Suprapubic skin (tissue), 4 donors: Measurements from ENCODE around the gene OLR1. TPM values are rescaled to one million over a fixed set of nuclear protein-coding genes. Genes with fewer than 3 reads are reported as not detected.

Experiments
- DNase-seq, 2 donors: peaks; one replicate each; pipeline ENCODE4 v3.0.0-alpha.2; 2019; ENCODE audit warnings: low spot score in 2 of 2
- H3K27ac ChIP-seq: fragments of 200-600 bp; sonication (generic); one replicate; pipeline ENCODE4 v1.5.1; 2019
- H3K27me3 ChIP-seq: fragments of 200-600 bp; sonication (generic); one replicate; pipeline ENCODE4 v1.5.1; 2019
- H3K36me3 ChIP-seq: fragments of 200-600 bp; sonication (generic); one replicate; pipeline ENCODE4 v1.5.1; 2019
- H3K4me1 ChIP-seq: fragments of 200-600 bp; sonication (generic); one replicate; pipeline ENCODE4 v1.5.1; 2019
- H3K4me3 ChIP-seq: fragments of 200-600 bp; sonication (generic); one replicate; pipeline ENCODE4 v1.5.1; 2019; ENCODE audit warnings: mild to moderate bottlenecking
- H3K9me3 ChIP-seq: fragments of 200-600 bp; sonication (generic); one replicate; pipeline ENCODE4 v1.5.1; 2019
- EP300 ChIP-seq: sonication (generic); formaldehyde crosslinking; IDR thresholded peaks from one replicate; pipeline ENCODE4 v1.6.1; 2017; ENCODE audit warnings: antibody characterized with exemption
- POLR2A ChIP-seq, 2 donors: fragments of 450-650 bp; IDR thresholded peaks; one replicate each; pipeline ENCODE4 v1.6.1; 2017; ENCODE audit warnings: antibody characterized with exemption in 2 of 2, mild to moderate bottlenecking in 2 of 2, moderate library complexity in 2 of 2
- POLR2AphosphoS5 ChIP-seq, 3 donors: sonication (generic); formaldehyde crosslinking; IDR thresholded peaks; one replicate each; pipeline ENCODE4 v1.6.1; 2017; ENCODE audit warnings: antibody characterized with exemption in 3 of 3
- WGBS: methylation state at CpG from one replicate; pipeline ENCODE4 v1.1.5; 2018; 5-methylcytosine and 5-hydroxymethylcytosine counted together
- total RNA-seq, 4 donors: library from RNA; depleted of rRNA; stranded (reverse); fragments of >200 nt; gene quantifications; one replicate each; pipeline ENCODE4 v1.1.0, GENCODE V29; 2016
- TF ChIP-seq, protein P1 (sequence below), 2 donors: fragments of 200-600 bp in 1 of 2; fragments of 450-650 bp in 1 of 2; sonication (generic) in 1 of 2; IDR thresholded peaks; one replicate each; pipeline ENCODE4 v1.5.1; 2016 to 2019; ENCODE audit warnings: antibody characterized with exemption in 2 of 2, mild to moderate bottlenecking in 1 of 2, moderate library complexity in 1 of 2

OLR1 gene
- total RNA-seq, 4 donors from 2014 or later: not detected

GRCh38 chr12:10182354-10183049, 10.6 kb upstream of the OLR1 start:
- no peak overlapping the region for H3K4me3 ChIP-seq
- peaks cover 12% of the 10 kb centered on the region for H3K4me1 ChIP-seq
- peaks cover 4% of the 10 kb centered on the region for H3K27me3 ChIP-seq
- H3K27ac ChIP-seq: no peak overlapping the region
- WGBS: 47% methylated on average over 5 of the region's 5 CpGs
- H3K9me3 ChIP-seq: no peaks in the 10 kb centered on the region
- TF ChIP-seq POLR2A (IDR thresholded peaks at IDR 0.05): no peak
- TF ChIP-seq, protein P1, sequence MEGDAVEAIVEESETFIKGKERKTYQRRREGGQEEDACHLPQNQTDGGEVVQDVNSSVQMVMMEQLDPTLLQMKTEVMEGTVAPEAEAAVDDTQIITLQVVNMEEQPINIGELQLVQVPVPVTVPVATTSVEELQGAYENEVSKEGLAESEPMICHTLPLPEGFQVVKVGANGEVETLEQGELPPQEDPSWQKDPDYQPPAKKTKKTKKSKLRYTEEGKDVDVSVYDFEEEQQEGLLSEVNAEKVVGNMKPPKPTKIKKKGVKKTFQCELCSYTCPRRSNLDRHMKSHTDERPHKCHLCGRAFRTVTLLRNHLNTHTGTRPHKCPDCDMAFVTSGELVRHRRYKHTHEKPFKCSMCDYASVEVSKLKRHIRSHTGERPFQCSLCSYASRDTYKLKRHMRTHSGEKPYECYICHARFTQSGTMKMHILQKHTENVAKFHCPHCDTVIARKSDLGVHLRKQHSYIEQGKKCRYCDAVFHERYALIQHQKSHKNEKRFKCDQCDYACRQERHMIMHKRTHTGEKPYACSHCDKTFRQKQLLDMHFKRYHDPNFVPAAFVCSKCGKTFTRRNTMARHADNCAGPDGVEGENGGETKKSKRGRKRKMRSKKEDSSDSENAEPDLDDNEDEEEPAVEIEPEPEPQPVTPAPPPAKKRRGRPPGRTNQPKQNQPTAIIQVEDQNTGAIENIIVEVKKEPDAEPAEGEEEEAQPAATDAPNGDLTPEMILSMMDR (IDR thresholded peaks at IDR 0.05): no peak
- TF ChIP-seq POLR2AphosphoS5 (IDR thresholded peaks at IDR 0.05): no peak
- no peak for TF ChIP-seq EP300
- DNase-seq: no peak
- no peaks in the 10 kb centered on the region for H3K36me3 ChIP-seq

DNA sequence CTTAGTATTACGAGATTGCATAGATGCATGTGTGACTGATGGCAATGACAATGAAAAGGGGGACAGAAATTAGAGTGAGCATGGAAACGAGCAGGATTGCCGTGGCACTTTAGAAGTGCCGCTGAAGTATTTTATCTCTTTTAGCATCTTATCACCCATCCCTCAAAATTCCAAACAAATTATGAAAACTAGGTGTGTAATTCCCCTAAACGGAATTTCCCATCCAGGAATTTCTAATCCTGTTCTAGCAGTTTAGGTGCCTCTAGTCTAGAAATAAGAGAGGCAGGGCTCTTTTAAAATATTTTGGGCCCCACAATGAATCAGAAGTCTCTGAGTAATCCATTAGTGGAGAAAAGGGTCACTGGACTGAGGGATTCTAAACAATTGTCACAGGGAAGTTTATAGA, 7.8 kb upstream of the OLR1 start:
- TF ChIP-seq POLR2AphosphoS5 (IDR thresholded peaks at IDR 0.05) (no peak), POLR2A (IDR thresholded peaks at IDR 0.05) (no peak), EP300 (no peak)
- TF ChIP-seq, protein P1 (IDR thresholded peaks at IDR 0.05): no peak
- Histone ChIP-seq H3K9me3 (no peaks in the 10 kb centered on the region), H3K36me3 (no peaks in the 10 kb centered on the region), H3K4me1 (peaks cover 14% of the 10 kb centered on the region), H3K27me3 (peaks cover 4% of the 10 kb centered on the region), H3K4me3 (no peak overlapping the region), H3K27ac (no peak overlapping the region)
- 52% methylated on average over 5 of the region's 5 CpGs for WGBS
- no peak for DNase-seq

- Histone ChIP-seq H3K36me3 (no peaks in the 10 kb centered on the region), H3K9me3 (no peaks in the 10 kb centered on the region), H3K4me3 (no peak within 1 kb of the TSS), H3K27ac (no peak within 1 kb of the TSS), H3K27me3 (peaks cover 4% of the 10 kb centered on the region), H3K4me1 (peaks cover 11% of the 10 kb centered on the region)
- WGBS: 83% methylated on average over 4 of the region's 4 CpGs
- TF ChIP-seq POLR2A (IDR thresholded peaks at IDR 0.05): no peak
- no peak for TF ChIP-seq POLR2AphosphoS5 (IDR thresholded peaks at IDR 0.05)
- TF ChIP-seq, protein P1 (IDR thresholded peaks at IDR 0.05): no peak
- TF ChIP-seq EP300: no peak
- no peak for DNase-seq
Measured at GRCh38 chr12:10178821-10179220, 6.9 kb upstream of the OLR1 start, which contains the start of gene TMEM52B. TSS of gene TMEM52B (plus strand) at chr12:10179032. CDS start at chr12:10179575, 543 bp downstream.

DNA sequence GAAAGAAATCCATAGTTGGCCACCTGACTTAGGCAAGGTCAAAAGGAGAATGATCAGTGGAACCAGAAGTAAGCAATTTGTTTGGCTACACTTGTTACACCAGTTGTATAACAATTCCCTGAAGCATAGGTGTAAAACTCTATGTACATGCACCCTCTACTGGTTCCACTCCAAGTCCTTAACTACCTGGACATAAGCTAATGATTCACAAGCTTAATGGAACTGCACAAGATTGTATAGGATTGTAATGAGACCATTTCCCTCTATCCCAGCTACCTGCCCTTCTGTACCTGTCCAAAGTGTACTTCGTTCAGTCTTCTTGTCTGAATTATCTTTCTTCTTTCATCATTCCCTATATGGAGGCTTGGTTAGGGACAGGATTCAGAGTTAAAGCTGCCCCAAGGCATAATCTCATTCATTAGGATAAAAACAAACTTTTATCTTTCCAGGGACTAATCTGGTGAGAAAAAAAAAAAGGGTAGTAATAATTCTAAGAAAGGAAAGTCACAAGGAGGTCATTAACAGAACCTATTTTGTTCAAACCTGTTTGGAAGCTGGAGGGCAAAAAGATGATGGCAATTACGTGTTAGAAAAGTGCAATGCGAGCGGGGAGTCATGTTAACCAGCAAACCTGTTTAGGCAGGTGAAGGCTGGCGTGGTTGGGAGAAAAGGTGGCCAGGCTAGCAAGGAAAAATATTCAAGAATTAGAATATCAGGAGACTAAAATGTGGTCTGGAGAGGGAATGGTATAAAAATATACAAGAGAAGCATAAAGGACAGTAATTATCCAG, 4.1 kb upstream of the OLR1 start:
- TF ChIP-seq POLR2AphosphoS5 (IDR thresholded peaks at IDR 0.05) (peak in 1 of 3 donors; percentile 20), EP300 (no peak)
- Histone ChIP-seq H3K27ac (peak overlapping the region; percentile 48), H3K36me3 (no peaks in the 10 kb centered on the region), H3K27me3 (peaks cover 4% of the 10 kb centered on the region), H3K9me3 (no peaks in the 10 kb centered on the region), H3K4me1 (peaks cover 11% of the 10 kb centered on the region), H3K4me3 (no peak overlapping the region)
- WGBS: 43% methylated on average over 5 of the region's 5 CpGs
- no peak for DNase-seq

- Histone ChIP-seq H3K9me3 (no peaks in the 10 kb centered on the region), H3K27ac (peak overlapping the region; percentile 48), H3K36me3 (no peaks in the 10 kb centered on the region), H3K4me1 (peaks cover 11% of the 10 kb centered on the region), H3K4me3 (no peak overlapping the region), H3K27me3 (peaks cover 4% of the 10 kb centered on the region)
- whole genome bisulfite sequencing: 79% methylated on average over 2 of the region's 2 CpGs
- DNase-seq: no peak
- TF ChIP-seq, protein P1 (IDR thresholded peaks at IDR 0.05): no peak
- TF ChIP-seq POLR2A (IDR thresholded peaks at IDR 0.05) (no peak), POLR2AphosphoS5 (IDR thresholded peaks at IDR 0.05) (no peak), EP300 (no peak)
Measured at GRCh38 chr12:10174986-10175614, 3.2 kb upstream of the OLR1 start.
